GM19025 (cell line): ENCODE measurements around the gene KPTN.

Experiments used
- ATAC-seq: cut with Tn5 transposase; IDR thresholded peaks from one replicate; pipeline ENCODE4 v1.9.1; 2021; ENCODE audit warnings: mild to moderate bottlenecking, low read depth, moderate library complexity; ENCODE audit not compliant: unreplicated experiment

KPTN gene

DNA sequence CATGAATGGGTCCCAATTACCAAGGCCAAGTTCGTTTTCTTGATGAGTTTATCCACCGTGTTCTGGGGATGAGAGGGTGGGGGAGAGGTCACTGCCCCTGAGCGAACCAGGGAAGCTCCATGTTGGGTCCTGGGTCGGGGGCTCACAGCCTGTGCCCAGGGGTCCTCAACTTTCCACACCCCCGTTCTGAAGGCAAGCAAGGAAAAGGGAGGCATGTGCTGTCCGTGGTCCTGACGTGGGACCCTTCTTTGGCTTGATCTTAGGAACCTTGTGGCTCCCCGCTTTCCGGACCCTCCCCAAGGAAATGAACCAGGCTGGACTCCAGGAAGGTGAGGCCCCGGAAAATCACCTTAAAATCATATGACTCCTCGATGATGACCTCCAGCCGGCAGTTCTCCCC lies 46.5 kb downstream of the KPTN start:
- ATAC-seq = no peak

GRCh38 chr19:47436712-47437401 lies 47.2 kb downstream of the KPTN start:
- no peak for ATAC-seq

GRCh38 chr19:47435883-47436417 lies 48.1 kb downstream of the KPTN start:
- ATAC-seq = no peak

- ATAC-seq = no peak
Observed at GRCh38 chr19:47435196-47435595, 48.8 kb downstream of the KPTN start.

- no peak for ATAC-seq
Observed at GRCh38 chr19:47434088-47434487, 49.9 kb downstream of the KPTN start.

DNA sequence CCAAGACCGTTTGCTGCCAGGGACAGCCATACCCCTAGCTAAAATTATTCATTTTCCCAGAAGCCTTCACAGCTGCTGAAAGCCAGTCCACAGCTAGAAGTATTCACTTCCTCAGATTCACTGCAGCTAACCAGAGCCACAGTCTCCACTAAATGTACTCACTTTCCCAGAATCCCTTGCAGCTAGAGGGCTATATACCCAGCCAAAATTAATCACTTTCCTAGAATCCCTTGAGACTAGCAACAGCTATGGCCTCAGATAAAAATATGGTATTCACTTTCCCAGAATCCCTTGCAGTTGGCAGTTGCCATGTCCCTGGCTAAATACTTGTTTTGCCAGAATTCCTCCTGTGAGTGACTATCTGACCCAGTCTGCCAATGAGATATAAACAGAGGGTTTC lies 50.9 kb downstream of the KPTN start:
- ATAC-seq = no peak

DNA sequence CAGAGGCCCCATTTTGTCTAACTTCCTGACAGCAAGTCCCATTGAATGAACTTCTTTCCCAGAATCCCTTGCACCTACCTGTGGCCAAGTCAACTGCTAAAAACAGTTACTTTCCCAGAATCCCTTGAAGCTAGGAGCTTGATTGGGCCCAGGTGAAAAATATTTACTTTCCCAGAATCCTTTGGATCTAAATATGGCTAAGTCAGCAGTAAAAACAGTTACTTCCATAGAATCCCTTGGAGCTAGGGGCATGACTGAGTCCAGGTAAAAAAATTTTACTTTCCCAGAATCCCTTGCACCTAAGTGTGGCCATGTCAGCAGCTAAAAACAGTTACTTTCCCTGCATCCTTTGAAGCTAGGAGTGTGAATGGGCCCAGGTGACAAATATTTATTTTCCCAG lies 51.5 kb downstream of the KPTN start:
- no peak for ATAC-seq

GRCh38 chr19:47432091-47432490 lies 51.9 kb downstream of the KPTN start:
- no peak for ATAC-seq

DNA sequence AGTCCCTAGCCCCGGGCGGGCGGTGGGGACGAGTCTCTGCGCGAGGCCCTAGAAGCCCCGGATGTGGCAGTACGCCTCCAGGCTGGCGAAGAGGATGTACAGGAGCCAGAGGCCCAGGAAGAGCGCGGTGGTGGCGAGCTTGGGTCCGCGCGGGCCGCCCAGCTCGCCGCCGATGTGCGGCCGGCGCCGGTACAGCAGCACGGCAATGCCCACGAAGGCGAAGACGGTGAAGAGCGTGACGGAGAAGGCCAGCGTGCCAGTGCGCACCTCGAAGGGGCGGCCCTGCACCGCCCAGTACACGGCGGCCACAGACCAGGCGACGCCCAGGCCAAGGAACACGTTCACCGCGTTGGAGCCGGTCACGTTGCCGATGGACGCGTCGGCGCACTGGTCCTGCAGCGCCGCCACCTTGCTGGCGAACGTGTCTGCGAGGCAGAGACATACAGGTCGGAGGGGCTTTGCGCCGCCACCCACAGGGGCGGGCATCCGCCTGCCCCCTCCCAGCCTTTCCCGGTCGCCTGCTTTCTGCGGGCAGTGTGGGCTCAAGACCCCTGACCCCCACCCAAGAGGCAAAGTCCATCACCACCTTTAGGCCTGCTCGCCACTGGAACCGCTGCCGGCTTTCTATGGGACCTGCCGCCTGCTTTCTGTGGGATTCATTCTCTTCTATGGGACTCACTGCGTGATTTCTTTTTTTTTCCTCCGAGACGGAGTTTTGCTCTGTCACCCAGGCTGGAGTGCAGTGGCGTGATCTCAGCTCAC lies 53.8 kb downstream of the KPTN start:
- no peak for ATAC-seq

DNA sequence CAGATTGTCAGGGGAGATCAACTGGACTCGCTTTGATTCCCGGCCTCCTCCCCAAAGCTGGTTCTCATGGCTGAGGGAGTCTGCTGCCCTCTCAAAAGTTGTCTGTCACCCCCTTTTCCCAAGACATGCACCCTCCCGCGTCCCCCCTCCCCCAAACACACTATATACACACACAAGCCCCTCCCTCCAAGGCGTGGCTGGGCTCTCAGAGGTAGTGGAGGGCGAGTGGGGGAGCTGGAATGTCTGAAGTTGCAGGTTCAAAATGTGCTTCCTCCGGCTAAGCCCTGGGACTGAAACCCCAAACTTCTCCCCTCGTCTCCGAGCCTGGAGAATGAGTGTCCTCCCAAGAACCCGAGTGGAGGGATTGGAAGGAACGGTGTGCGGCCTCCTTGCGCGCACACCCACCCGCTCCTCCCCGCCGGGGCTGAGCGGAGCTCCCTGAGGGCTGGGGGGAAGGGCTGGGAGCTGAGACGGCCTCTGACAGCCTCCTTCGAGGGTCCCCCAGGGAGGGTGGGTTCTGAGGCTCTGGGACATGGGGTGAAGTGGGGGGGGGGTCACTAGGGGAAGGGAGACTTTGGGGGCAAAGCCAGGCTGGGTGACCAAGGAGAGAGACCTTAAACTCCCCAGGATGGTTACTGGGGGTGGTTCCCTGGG lies 54.8 kb downstream of the KPTN start:
- no peak for ATAC-seq

- ATAC-seq = no peak
Observed at GRCh38 chr19:47428177-47428894, 55.7 kb downstream of the KPTN start.

DNA sequence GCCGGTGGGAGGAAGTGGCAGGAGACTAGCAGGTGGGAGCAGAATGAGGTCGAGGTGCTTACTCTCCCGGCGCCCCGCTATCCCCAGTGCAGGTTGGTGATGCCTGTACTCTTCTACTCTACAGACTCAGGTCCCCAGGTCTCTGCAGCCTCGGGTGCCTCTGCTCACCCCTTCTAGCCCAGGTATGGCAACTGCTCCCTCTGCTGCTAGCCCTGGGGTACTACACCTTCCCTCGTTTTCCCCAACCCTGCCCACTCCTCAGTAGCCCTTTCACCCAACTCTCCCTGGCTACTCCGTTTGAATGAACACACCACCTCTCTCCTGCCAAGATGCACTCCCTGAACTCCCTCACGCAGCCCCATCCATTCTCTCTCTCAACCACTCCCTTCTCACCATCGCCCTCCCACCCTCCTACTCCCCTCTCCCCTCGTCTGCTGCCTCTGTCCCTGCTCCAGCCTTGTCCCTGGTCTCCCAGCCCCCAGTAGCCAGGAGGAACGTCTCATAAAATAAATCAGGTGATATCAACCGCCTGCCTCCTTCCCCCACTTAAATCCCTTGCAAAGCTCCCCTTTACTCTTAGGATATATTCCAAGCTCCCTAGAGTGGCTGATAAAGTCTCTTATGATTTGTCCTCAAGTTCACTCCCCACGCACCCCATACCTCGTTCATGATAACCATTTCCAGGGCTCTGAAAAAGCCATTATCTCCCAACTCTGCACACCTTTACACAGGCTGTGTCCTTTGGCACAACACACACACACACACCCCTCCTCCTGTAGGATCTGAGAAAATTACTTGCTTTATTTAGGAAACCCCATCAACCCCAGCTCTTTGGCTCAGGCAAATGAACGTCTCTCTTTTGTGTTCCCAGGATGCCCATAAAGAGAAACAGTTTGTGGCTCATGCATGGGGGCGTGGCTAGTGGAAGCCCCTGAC lies 56.5 kb downstream of the KPTN start:
- ATAC-seq = no peak
